SU-DHL-6 (cell line): Measurements from ENCODE around the gene BMP6.

Experiments
- EZH2phosphoT487 ChIP-seq: fragments of 200-600 bp; sonication (generic), shearing (Covaris generic); conservative IDR thresholded peaks from 2 replicates; pipeline ENCODE4 v1.6.1; 2018; ENCODE audit warnings: mild to moderate bottlenecking, antibody characterized with exemption, low read length, moderate library complexity, mixed read lengths
- TF ChIP-seq, protein P1 (sequence below): fragments of 200-600 bp; sonication (generic); IDR thresholded peaks from one replicate; pipeline ENCODE4 v1.5.1; 2017; ENCODE audit warnings: antibody characterized with exemption, mild to moderate bottlenecking, low read length, moderate library complexity; ENCODE audit not compliant: insufficient read depth, poor library complexity, severe bottlenecking

DNA sequence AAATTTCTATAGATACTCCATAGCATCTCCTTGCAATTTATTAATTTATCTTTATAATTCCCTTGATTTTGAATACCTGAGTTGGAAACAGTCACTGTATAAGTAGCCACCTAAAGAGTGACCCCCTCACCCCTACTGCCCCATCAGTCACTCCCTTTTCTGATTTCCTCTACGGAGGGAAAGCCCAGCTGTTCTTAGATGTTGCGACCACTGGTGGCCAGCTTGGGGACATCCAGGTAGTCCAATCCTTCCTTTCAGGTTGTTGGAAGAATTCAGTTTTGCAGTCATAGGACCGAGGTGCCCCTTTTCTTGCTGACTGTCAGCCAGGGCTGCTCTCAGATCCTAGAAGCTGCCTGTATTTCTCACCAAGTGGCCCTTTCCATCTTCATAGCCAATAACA is 87.8 kb downstream of the BMP6 start:
- TF ChIP-seq, protein P1, sequence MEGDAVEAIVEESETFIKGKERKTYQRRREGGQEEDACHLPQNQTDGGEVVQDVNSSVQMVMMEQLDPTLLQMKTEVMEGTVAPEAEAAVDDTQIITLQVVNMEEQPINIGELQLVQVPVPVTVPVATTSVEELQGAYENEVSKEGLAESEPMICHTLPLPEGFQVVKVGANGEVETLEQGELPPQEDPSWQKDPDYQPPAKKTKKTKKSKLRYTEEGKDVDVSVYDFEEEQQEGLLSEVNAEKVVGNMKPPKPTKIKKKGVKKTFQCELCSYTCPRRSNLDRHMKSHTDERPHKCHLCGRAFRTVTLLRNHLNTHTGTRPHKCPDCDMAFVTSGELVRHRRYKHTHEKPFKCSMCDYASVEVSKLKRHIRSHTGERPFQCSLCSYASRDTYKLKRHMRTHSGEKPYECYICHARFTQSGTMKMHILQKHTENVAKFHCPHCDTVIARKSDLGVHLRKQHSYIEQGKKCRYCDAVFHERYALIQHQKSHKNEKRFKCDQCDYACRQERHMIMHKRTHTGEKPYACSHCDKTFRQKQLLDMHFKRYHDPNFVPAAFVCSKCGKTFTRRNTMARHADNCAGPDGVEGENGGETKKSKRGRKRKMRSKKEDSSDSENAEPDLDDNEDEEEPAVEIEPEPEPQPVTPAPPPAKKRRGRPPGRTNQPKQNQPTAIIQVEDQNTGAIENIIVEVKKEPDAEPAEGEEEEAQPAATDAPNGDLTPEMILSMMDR: no peak
- no peak for TF ChIP-seq EZH2phosphoT487
